ENCODE measurements around the gene HACL1. TPM values are rescaled to one million over a fixed set of nuclear protein-coding genes. Genes with fewer than 3 reads are reported as not detected.

The HACL1 gene
- total and polyA plus RNA-seq, 10 of the 15 experiments (the other 5 are each of a cell fraction or from before 2014, with no cell fraction given): 19.4 to 48.7 (median 30.1) TPM

DNA sequence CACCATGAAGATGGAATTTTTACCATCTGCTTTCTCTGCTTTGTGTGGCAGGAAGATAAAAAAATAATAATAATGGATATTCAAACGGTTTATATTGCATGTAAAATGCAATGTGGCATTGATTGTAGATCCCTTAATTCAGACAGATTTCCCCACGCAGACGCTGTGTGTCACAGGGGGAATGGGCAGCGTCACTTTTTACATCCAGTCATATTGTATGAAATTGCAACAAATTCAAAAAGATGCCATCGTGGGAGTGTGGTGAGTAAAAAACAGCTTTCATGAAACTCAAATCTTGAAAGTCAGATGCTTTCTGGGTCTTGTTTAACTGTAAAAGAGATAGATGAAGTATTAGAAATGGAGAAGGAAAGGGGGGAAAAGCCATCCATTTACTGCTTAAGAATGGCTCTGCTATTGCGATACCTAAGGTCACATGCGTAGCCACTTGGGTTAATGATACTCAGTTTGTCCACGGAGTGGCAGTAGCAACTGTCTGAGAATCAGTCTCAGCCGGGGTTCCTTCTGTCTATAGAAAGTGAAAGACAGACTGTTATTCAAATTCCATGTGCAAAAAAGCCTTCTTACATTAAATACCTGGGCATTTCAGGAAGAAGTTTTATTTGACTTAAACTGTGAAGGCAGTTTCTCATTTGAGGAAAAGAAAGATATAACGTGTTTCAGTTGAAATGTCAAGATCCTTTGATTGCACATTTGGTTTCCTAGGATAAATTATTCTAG lies 28.7 kb upstream of the HACL1 start (continued):
- TF ChIP-seq, protein P1, sequence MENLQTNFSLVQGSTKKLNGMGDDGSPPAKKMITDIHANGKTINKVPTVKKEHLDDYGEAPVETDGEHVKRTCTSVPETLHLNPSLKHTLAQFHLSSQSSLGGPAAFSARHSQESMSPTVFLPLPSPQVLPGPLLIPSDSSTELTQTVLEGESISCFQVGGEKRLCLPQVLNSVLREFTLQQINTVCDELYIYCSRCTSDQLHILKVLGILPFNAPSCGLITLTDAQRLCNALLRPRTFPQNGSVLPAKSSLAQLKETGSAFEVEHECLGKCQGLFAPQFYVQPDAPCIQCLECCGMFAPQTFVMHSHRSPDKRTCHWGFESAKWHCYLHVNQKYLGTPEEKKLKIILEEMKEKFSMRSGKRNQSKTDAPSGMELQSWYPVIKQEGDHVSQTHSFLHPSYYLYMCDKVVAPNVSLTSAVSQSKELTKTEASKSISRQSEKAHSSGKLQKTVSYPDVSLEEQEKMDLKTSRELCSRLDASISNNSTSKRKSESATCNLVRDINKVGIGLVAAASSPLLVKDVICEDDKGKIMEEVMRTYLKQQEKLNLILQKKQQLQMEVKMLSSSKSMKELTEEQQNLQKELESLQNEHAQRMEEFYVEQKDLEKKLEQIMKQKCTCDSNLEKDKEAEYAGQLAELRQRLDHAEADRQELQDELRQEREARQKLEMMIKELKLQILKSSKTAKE (IDR thresholded peaks at IDR 0.05; ENCODE audit: low read depth, poor library complexity, severe bottlenecking): peak; percentile 83
- TF ChIP-seq, protein P2, sequence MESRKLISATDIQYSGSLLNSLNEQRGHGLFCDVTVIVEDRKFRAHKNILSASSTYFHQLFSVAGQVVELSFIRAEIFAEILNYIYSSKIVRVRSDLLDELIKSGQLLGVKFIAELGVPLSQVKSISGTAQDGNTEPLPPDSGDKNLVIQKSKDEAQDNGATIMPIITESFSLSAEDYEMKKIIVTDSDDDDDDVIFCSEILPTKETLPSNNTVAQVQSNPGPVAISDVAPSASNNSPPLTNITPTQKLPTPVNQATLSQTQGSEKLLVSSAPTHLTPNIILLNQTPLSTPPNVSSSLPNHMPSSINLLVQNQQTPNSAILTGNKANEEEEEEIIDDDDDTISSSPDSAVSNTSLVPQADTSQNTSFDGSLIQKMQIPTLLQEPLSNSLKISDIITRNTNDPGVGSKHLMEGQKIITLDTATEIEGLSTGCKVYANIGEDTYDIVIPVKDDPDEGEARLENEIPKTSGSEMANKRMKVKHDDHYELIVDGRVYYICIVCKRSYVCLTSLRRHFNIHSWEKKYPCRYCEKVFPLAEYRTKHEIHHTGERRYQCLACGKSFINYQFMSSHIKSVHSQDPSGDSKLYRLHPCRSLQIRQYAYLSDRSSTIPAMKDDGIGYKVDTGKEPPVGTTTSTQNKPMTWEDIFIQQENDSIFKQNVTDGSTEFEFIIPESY (IDR thresholded peaks at IDR 0.05): no peak
- TF ChIP-seq ZNF384 (IDR thresholded peaks at IDR 0.05; ENCODE audit: borderline replicate concordance, low read depth, low read length) (no peak), RUNX3 (IDR thresholded peaks at IDR 0.05; ENCODE audit: low read length) (peak; percentile 27; the same call in 1 of the 2 replicates), CHD1 (IDR thresholded peaks at IDR 0.05; ENCODE audit: low read depth, low read length) (no peak), IKZF1 (conservative IDR thresholded peaks at IDR 0.05) (peak; percentile 43; the same call in 1 of the 2 replicates), CREB1 (IDR thresholded peaks at IDR 0.05; ENCODE audit: low read depth) (peak; percentile 34; the same call in 1 of the 2 replicates), JUND (IDR thresholded peaks at IDR 0.05; ENCODE audit: low read depth, low read length) (no peak), ZBED1 (IDR thresholded peaks at IDR 0.05; ENCODE audit: borderline replicate concordance) (no peak), WRNIP1 (IDR thresholded peaks at IDR 0.05; ENCODE audit: borderline replicate concordance, low read depth, low read length) (no peak), RAD21 (IDR thresholded peaks at IDR 0.05; ENCODE audit: insufficient read depth, low read depth, low read length) (peak; percentile 91), ESRRA (IDR thresholded peaks at IDR 0.05; ENCODE audit: low read length) (no peak), PAX8 (IDR thresholded peaks at IDR 0.05) (no peak), SRF (IDR thresholded peaks at IDR 0.05; ENCODE audit: low read depth in 2 of 2, low read length in 2 of 2) (no peak)
- TF ChIP-seq, protein P3, sequence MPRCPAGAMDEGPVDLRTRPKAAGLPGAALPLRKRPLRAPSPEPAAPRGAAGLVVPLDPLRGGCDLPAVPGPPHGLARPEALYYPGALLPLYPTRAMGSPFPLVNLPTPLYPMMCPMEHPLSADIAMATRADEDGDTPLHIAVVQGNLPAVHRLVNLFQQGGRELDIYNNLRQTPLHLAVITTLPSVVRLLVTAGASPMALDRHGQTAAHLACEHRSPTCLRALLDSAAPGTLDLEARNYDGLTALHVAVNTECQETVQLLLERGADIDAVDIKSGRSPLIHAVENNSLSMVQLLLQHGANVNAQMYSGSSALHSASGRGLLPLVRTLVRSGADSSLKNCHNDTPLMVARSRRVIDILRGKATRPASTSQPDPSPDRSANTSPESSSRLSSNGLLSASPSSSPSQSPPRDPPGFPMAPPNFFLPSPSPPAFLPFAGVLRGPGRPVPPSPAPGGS (IDR thresholded peaks at IDR 0.05; ENCODE audit: borderline replicate concordance, insufficient read depth, low read depth, low read length, poor library complexity, severe bottlenecking): no peak
- TF ChIP-seq, protein P4, sequence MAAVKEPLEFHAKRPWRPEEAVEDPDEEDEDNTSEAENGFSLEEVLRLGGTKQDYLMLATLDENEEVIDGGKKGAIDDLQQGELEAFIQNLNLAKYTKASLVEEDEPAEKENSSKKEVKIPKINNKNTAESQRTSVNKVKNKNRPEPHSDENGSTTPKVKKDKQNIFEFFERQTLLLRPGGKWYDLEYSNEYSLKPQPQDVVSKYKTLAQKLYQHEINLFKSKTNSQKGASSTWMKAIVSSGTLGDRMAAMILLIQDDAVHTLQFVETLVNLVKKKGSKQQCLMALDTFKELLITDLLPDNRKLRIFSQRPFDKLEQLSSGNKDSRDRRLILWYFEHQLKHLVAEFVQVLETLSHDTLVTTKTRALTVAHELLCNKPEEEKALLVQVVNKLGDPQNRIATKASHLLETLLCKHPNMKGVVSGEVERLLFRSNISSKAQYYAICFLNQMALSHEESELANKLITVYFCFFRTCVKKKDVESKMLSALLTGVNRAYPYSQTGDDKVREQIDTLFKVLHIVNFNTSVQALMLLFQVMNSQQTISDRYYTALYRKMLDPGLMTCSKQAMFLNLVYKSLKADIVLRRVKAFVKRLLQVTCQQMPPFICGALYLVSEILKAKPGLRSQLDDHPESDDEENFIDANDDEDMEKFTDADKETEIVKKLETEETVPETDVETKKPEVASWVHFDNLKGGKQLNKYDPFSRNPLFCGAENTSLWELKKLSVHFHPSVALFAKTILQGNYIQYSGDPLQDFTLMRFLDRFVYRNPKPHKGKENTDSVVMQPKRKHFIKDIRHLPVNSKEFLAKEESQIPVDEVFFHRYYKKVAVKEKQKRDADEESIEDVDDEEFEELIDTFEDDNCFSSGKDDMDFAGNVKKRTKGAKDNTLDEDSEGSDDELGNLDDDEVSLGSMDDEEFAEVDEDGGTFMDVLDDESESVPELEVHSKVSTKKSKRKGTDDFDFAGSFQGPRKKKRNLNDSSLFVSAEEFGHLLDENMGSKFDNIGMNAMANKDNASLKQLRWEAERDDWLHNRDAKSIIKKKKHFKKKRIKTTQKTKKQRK (IDR thresholded peaks at IDR 0.05; ENCODE audit: low read depth, low read length): no peak
- TF ChIP-seq, protein P5, sequence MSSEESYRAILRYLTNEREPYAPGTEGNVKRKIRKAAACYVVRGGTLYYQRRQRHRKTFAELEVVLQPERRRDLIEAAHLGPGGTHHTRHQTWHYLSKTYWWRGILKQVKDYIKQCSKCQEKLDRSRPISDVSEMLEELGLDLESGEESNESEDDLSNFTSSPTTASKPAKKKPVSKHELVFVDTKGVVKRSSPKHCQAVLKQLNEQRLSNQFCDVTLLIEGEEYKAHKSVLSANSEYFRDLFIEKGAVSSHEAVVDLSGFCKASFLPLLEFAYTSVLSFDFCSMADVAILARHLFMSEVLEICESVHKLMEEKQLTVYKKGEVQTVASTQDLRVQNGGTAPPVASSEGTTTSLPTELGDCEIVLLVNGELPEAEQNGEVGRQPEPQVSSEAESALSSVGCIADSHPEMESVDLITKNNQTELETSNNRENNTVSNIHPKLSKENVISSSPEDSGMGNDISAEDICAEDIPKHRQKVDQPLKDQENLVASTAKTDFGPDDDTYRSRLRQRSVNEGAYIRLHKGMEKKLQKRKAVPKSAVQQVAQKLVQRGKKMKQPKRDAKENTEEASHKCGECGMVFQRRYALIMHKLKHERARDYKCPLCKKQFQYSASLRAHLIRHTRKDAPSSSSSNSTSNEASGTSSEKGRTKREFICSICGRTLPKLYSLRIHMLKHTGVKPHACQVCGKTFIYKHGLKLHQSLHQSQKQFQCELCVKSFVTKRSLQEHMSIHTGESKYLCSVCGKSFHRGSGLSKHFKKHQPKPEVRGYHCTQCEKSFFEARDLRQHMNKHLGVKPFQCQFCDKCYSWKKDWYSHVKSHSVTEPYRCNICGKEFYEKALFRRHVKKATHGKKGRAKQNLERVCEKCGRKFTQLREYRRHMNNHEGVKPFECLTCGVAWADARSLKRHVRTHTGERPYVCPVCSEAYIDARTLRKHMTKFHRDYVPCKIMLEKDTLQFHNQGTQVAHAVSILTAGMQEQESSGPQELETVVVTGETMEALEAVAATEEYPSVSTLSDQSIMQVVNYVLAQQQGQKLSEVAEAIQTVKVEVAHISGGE (CRISPR knock-in tag; IDR thresholded peaks at IDR 0.05): no peak

All from GM12878 (cell line).